Measurements from ENCODE around the gene GPR153.
A peak's percentile ranks its signal among the peaks of the same experiment; 100 is the strongest.

The GPR153 gene

DNA sequence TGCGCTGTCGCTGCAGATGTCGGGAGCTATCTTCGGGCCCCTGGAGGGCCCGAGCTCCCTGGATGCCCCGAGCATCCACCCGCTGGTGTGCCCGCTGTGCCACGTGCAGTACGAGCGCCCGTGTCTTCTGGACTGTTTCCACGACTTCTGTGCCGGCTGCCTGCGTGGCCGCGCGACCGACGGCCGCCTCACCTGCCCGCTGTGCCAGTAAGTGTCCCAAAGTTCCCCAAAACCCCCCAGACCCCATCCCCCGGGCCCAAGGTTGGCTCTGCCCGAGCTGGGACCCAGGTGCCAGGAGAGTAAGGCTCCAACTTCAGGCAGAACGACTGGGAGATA is 54.4 kb downstream of the GPR153 start:
- peak overlapping the region; percentile 61 for H3K27ac ChIP-seq
- TF ChIP-seq ZFX (IDR thresholded peaks at IDR 0.05; ENCODE audit: borderline replicate concordance): no peak
- TF ChIP-seq, protein P1, sequence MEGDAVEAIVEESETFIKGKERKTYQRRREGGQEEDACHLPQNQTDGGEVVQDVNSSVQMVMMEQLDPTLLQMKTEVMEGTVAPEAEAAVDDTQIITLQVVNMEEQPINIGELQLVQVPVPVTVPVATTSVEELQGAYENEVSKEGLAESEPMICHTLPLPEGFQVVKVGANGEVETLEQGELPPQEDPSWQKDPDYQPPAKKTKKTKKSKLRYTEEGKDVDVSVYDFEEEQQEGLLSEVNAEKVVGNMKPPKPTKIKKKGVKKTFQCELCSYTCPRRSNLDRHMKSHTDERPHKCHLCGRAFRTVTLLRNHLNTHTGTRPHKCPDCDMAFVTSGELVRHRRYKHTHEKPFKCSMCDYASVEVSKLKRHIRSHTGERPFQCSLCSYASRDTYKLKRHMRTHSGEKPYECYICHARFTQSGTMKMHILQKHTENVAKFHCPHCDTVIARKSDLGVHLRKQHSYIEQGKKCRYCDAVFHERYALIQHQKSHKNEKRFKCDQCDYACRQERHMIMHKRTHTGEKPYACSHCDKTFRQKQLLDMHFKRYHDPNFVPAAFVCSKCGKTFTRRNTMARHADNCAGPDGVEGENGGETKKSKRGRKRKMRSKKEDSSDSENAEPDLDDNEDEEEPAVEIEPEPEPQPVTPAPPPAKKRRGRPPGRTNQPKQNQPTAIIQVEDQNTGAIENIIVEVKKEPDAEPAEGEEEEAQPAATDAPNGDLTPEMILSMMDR (IDR thresholded peaks at IDR 0.05): no peak

DNA sequence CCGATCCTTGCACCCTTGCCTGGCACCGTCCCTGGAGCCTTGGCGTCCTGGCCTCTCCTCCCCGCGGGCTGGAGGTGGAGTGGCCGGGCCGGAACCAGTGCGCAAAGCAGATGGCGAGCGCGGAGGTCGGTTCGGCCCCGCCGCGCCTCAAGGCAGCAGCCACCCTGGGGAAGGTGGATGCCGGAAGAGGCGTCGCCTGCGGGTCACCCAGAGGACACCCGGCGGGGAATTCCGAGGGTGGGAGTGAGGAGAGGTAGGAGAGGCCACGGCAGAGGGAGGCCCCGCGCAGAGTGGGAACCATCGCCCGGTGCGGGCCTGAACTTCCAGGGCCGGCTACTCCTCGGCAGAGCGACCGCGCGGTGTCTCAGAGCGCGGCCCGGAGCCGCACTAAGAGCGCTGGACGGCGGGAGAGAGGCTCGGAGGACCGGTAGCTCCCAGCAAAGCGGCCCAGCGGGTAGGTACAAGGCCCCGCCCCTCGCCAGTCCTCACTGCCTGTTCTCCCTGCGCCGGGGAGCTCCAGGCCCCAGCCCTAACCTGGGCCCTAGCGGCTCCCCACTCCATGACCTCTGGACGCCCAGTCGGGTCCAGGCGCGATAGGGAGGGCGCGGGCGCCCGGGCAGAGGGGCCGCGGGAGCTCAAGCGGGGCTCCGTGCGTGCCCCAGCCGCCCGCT is 54.9 kb downstream of the GPR153 start, which contains the start of gene RNF207:
TSS of gene RNF207 (plus strand) at position 271 of the 671 bp plus-strand sequence. CDS start 417 bp downstream, outside the sequence.
- no peak for TF ChIP-seq ZFX (IDR thresholded peaks at IDR 0.05; ENCODE audit: borderline replicate concordance)
- TF ChIP-seq, protein P1 (IDR thresholded peaks at IDR 0.05): no peak
- H3K27ac ChIP-seq: peak within 1 kb of the TSS; percentile 61

DNA sequence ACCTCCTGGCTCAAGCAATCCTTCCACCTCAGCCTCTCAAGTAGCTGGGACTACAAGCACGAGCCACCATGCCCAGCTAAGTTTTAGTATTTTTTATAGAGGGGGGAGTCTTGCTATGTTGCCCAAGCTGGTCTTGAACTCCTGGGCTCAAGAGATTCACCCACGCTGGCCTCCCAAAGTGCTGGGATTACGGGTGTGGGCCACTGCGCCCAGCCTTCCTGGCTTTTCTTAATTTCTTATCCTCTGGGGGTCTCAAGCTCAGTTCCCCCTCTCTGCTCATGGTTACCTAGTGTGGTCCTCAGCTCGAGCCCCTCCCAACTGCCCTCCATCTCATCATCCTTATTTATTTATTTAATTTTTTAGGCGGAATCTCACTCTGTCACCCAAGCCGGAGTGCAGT is 58.6 kb downstream of the GPR153 start:
- TF ChIP-seq, protein P1 (IDR thresholded peaks at IDR 0.05): no peak
- no peak for TF ChIP-seq ZFX (IDR thresholded peaks at IDR 0.05; ENCODE audit: borderline replicate concordance)
- H3K27ac ChIP-seq: no peak overlapping the region

DNA sequence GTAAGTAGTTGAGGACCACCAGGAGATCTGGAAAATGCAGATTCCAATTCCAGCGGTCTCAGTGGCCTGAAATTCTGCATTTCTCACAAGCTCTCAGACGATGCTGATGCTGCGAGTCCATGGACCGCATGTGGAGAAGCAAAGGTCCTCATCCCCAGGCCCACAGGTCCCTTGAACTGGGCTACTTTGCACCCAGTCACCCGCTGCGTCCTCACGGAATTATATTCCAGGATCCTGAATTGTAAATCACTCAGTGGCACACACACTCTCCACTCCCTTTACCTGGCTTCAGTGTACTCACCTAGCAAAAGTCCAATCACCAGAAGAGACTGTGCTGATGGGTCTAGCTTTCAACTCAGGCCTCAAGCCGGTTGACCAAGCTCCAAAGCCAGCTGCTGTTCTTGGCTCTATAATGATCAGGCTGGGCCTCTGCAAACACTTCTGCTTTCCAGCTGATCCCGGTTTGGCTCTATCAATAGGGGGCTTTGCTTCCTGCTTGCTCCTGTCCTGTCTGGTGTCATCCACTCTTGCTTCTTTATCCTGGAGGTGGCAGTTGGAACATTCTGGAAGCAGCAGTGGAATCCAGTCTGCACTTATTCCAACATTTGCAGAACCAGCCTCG is 60.6 kb downstream of the GPR153 start:
- peak overlapping the region; percentile 75 for H3K27ac ChIP-seq
- TF ChIP-seq, protein P1 (IDR thresholded peaks at IDR 0.05): no peak
- TF ChIP-seq ZFX (IDR thresholded peaks at IDR 0.05; ENCODE audit: borderline replicate concordance): no peak

DNA sequence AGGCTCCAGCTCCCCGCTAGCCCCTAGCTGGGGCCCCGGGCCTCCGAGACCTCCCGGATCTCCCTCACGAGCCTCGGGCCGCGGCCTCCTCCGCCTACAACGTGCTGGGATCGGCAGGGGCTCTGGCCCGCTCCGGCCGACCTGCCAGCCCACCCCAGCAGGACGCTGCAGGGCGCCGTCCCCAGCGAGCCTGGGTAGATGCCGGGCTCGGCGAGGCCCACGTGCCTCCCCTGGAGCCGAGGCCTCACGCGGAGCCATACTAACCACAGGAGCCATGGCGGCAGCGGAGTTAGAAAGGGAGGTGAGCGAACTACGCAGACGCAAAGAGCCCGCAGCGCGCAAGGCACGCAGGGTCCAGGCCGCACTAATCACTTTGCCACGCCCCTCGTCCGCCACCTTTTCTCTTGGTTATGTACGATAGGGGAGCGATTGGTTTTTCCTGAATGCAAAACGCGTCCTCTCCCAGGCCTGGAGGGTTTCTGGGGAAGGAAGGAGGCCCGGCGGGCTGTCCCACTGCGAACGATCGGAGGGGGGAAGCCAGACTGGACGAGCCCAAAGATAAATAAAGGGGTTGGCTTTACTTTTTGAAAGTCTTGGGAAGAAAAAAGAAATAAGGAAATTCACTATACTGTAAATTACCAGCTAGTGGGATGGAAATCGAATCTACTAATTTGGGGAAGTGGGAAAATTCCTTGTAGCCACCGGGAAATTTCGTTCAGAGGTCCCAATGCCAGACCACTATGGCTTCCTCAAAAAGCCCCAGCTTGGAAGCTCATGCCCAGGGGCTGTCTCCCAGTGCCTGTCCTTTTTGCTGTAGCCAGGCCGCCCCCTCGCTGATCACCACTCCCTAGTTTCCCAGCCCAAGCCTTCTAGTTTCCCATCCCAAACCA is 61.4 kb downstream of the GPR153 start, which contains the start of gene RPL22:
TSS of gene RPL22 (minus strand) at position 298 of the 890 bp plus-strand sequence. CDS start at position 276, 22 bp downstream.
- TF ChIP-seq, protein P1 (IDR thresholded peaks at IDR 0.05): no peak
- TF ChIP-seq ZFX (IDR thresholded peaks at IDR 0.05; ENCODE audit: borderline replicate concordance): no peak
- H3K27ac ChIP-seq: peak within 1 kb of the TSS; percentile 75

DNA sequence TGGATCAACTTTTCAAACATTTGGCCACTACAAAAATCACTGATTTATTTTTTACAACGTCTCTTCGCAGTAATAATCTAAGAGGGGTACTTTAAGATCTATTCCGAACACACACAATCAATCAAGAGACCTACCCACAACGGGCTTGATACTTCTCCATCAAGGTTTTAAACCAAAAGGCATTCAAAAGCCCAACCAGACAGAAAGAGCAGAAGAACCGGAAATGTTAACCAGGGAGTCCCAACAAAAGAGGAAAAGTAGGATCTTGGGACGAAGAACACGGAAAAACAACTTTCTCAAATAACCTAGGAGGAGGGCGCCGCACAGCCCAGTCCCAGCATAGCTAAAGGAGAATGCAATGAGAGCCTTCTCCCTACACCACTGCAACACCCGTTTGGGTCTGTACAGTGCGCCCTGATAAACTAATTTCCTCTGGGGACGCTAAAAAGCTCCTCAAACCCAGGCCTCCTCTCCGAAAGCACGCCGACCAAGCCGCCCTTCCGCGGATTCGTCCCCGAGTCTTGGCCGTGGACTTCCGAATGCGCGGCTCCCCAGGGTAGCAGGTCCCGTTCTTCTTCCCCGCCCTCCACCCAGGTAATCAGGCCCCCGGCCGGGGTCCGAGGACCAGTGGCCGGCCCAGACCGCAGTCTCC is 62.1 kb downstream of the GPR153 start:
- TF ChIP-seq ZFX (IDR thresholded peaks at IDR 0.05; ENCODE audit: borderline replicate concordance): no peak
- TF ChIP-seq, protein P1 (IDR thresholded peaks at IDR 0.05): no peak
- peak overlapping the region; percentile 75 for H3K27ac ChIP-seq

Measured in 22Rv1 (cell line).